H9 (cell line): Measurements from ENCODE around the gene LHFPL2. TPM values are rescaled to one million over a fixed set of nuclear protein-coding genes. Genes with fewer than 3 reads are reported as not detected.

ENCODE experiments used
- DNase-seq: peaks from one replicate; pipeline ENCODE4 v3.0.0-alpha.2; 2017
- H2AFZ ChIP-seq: one replicate; pipeline ENCODE4 v1.6.1; 2013; ENCODE audit warnings: mild to moderate bottlenecking, low read length, control low read depth, moderate library complexity
- H2AK5ac ChIP-seq: 2 replicates; pipeline ENCODE4 v1.6.1; 2013; ENCODE audit warnings: low read length, control low read depth, mixed read lengths; ENCODE audit not compliant: insufficient read length
- H2BK120ac ChIP-seq: one replicate; pipeline ENCODE4 v1.6.1; 2013; ENCODE audit warnings: low read depth, mild to moderate bottlenecking, low read length, control low read depth, inconsistent platforms; ENCODE audit not compliant: poor library complexity, severe bottlenecking
- H2BK12ac ChIP-seq: 2 replicates; pipeline ENCODE4 v1.6.1; 2013; ENCODE audit warnings: low read length, control low read depth, mixed read lengths, low read depth; ENCODE audit not compliant: insufficient read length
- H2BK15ac ChIP-seq: 2 replicates; pipeline ENCODE4 v1.6.1; 2013; ENCODE audit warnings: low read depth, low read length, control low read depth
- H2BK20ac ChIP-seq: one replicate; pipeline ENCODE4 v1.6.1; 2013; ENCODE audit warnings: low read depth, mild to moderate bottlenecking, low read length, control low read depth, inconsistent platforms; ENCODE audit not compliant: poor library complexity, severe bottlenecking
- H2BK5ac ChIP-seq: 2 replicates; pipeline ENCODE4 v1.6.1; 2013; ENCODE audit warnings: low read length, control low read depth, mixed read lengths; ENCODE audit not compliant: insufficient read length
- H3K14ac ChIP-seq: 2 replicates; pipeline ENCODE4 v1.6.1; 2013; ENCODE audit warnings: low read length, control low read depth; ENCODE audit not compliant: insufficient read depth
- H3K18ac ChIP-seq: 2 replicates; pipeline ENCODE4 v1.6.1; 2013; ENCODE audit warnings: low read depth, mild to moderate bottlenecking, mixed read lengths, low read length, control low read depth; ENCODE audit not compliant: insufficient read length
- H3K23ac ChIP-seq: 2 replicates; pipeline ENCODE4 v1.6.1; 2013; ENCODE audit warnings: low read length, control low read depth, mixed read lengths, low read depth; ENCODE audit not compliant: insufficient read length
- H3K23me2 ChIP-seq: 2 replicates; pipeline ENCODE4 v1.6.1; 2013; ENCODE audit warnings: low read depth, mild to moderate bottlenecking, mixed read lengths, low read length, control low read depth; ENCODE audit not compliant: insufficient read length, poor library complexity, severe bottlenecking
- H3K27ac ChIP-seq: 2 replicates; pipeline ENCODE4 v1.5.1; 2013; ENCODE audit warnings: low read length, control low read depth, mixed read lengths, low read depth; ENCODE audit not compliant: insufficient read length
- H3K27me3 ChIP-seq: 2 replicates; pipeline ENCODE4 v1.6.1; 2013; ENCODE audit warnings: low read length, control low read depth, inconsistent platforms; ENCODE audit not compliant: insufficient read depth
- H3K4ac ChIP-seq: 2 replicates; pipeline ENCODE4 v1.6.1; 2013; ENCODE audit warnings: low read depth, mild to moderate bottlenecking, control low read depth, inconsistent platforms, low read length, moderate library complexity
- H3K4me1 ChIP-seq: 2 replicates; pipeline ENCODE4 v1.6.1; 2013; ENCODE audit warnings: low read length, control low read depth, inconsistent platforms; ENCODE audit not compliant: insufficient read depth
- H3K4me2 ChIP-seq: 2 replicates; pipeline ENCODE4 v1.6.1; 2013; ENCODE audit warnings: low read length, control low read depth, mixed read lengths; ENCODE audit not compliant: insufficient read length, insufficient read depth
- H3K56ac ChIP-seq: 2 replicates; pipeline ENCODE4 v1.6.1; 2013; ENCODE audit warnings: low read depth, mild to moderate bottlenecking, mixed read lengths, low read length, control low read depth; ENCODE audit not compliant: insufficient read length
- H3K79me1 ChIP-seq: 2 replicates; pipeline ENCODE4 v1.6.1; 2013; ENCODE audit warnings: low read depth, mild to moderate bottlenecking, moderate library complexity, low read length, control low read depth, inconsistent platforms; ENCODE audit not compliant: insufficient read depth, poor library complexity, severe bottlenecking
- H3K79me2 ChIP-seq: 2 replicates; pipeline ENCODE4 v1.6.1; 2013; ENCODE audit warnings: low read length, control low read depth, inconsistent platforms; ENCODE audit not compliant: insufficient read depth
- H3K9ac ChIP-seq: 2 replicates; pipeline ENCODE4 v1.6.1; 2013; ENCODE audit warnings: low read length, control low read depth, mixed read lengths; ENCODE audit not compliant: insufficient read length; ENCODE audit errors: extremely low read depth
- H3K9me3 ChIP-seq: one replicate; pipeline ENCODE4 v1.6.1; 2013; ENCODE audit warnings: low read depth, low read length, inconsistent platforms; ENCODE audit not compliant: control insufficient read depth
- H3T11ph ChIP-seq: one replicate; pipeline ENCODE4 v1.6.1; 2013; ENCODE audit warnings: mild to moderate bottlenecking, low read length, control low read depth, inconsistent platforms
- H4K20me1 ChIP-seq: one replicate; pipeline ENCODE4 v1.6.1; 2013; ENCODE audit not compliant: control insufficient read depth, insufficient read length, insufficient read depth
- H4K5ac ChIP-seq: 2 replicates; pipeline ENCODE4 v1.6.1; 2013; ENCODE audit warnings: low read depth, mild to moderate bottlenecking, mixed read lengths, low read length, control low read depth; ENCODE audit not compliant: insufficient read length
- H4K8ac ChIP-seq: replicated peaks from 2 replicates; pipeline ENCODE4 v1.6.1; 2013; ENCODE audit warnings: low read length, control low read depth, mixed read lengths, low read depth; ENCODE audit not compliant: insufficient read length
- H4K91ac ChIP-seq: 2 replicates; pipeline ENCODE4 v1.6.1; 2013; ENCODE audit warnings: low read depth, mild to moderate bottlenecking, moderate library complexity, mixed read lengths, low read length, control low read depth; ENCODE audit not compliant: insufficient read length
- H3K27ac Mint-ChIP-seq, 3 experiments: 2 replicates in 2 of 3; 3 replicates in 1 of 3; pipeline ENCODE4 v1.8.0; 2020 to 2021; ENCODE audit warnings: mixed read lengths in 3 of 3, mild to moderate bottlenecking in 1 of 3, moderate library complexity in 1 of 3
- H3K27me3 Mint-ChIP-seq: 2 replicates; pipeline ENCODE4 v1.8.0; 2021; ENCODE audit warnings: low read depth, mild to moderate bottlenecking, moderate library complexity, mixed read lengths
- H3K36me3 Mint-ChIP-seq, 3 experiments: 2 replicates in 2 of 3; 3 replicates in 1 of 3; pipeline ENCODE4 v1.8.0; 2020 to 2021; ENCODE audit warnings: low read depth in 3 of 3, mixed read lengths in 3 of 3; ENCODE audit not compliant: insufficient read depth in 1 of 3
- H3K4me1 Mint-ChIP-seq, 2 experiments: 2 replicates each; pipeline ENCODE4 v1.8.0; 2020; ENCODE audit warnings: mixed read lengths in 2 of 2
- H3K4me3 Mint-ChIP-seq, 2 experiments: 2 replicates in 1 of 2; 3 replicates in 1 of 2; pipeline ENCODE4 v1.8.0; 2020 to 2021; ENCODE audit warnings: mild to moderate bottlenecking in 2 of 2, mixed read lengths in 2 of 2, moderate library complexity in 1 of 2
- H3K9me3 Mint-ChIP-seq, 2 experiments: 2 replicates in 1 of 2; 3 replicates in 1 of 2; pipeline ENCODE4 v1.8.0; 2020; ENCODE audit warnings: mild to moderate bottlenecking in 2 of 2, mixed read lengths in 2 of 2, moderate library complexity in 1 of 2
- CTCF ChIP-seq: fragments of 200-600 bp; sonication (generic); conservative IDR thresholded peaks from 3 replicates; pipeline ENCODE4 v1.8.0; 2021; ENCODE audit warnings: antibody characterized with exemption, mild to moderate bottlenecking
- total RNA-seq: library from RNA; stranded (reverse); gene quantifications from 2 replicates; pipeline ENCODE4 v1.2.1, GENCODE V29; 2021

The LHFPL2 gene
- total RNA-seq, 1 experiment from 2014 or later: 26.3 TPM

- no peak overlapping the region for H3K27ac ChIP-seq
- no peak for DNase-seq
These were observed 176.0 kb downstream of the LHFPL2 start for GRCh38 chr5:78472469-78473106.

More at GRCh38 chr5:78472469-78473106, 176.0 kb downstream of the LHFPL2 start:
- H3K27ac Mint-ChIP-seq: no peak overlapping the region
- no peak overlapping the region for H3K23ac ChIP-seq
- no peak overlapping the region for H3K56ac ChIP-seq
- no peak overlapping the region for H3K9ac ChIP-seq
- no peaks in the 10 kb centered on the region for H4K20me1 ChIP-seq
- no peak overlapping the region for H3T11ph ChIP-seq
- no peak overlapping the region for H4K5ac ChIP-seq
- no peaks in the 10 kb centered on the region for H3K23me2 ChIP-seq
- H4K8ac ChIP-seq: no peak overlapping the region
- H3K18ac ChIP-seq: no peak overlapping the region
- no peak overlapping the region for H3K4me3 Mint-ChIP-seq
- no peaks in the 10 kb centered on the region for H3K27me3 Mint-ChIP-seq
- no peaks in the 10 kb centered on the region for H3K36me3 Mint-ChIP-seq
- H3K9me3 Mint-ChIP-seq: no peaks in the 10 kb centered on the region
- no peaks in the 10 kb centered on the region for H3K79me1 ChIP-seq
- H3K27me3 ChIP-seq: no peaks in the 10 kb centered on the region
- no peak; the same call in 2 of the 3 replicates for TF ChIP-seq CTCF
- H2AFZ ChIP-seq: no peak overlapping the region
- no peaks in the 10 kb centered on the region for H3K4me1 Mint-ChIP-seq
- H2BK120ac ChIP-seq: no peak overlapping the region
- H3K4me1 ChIP-seq: no peaks in the 10 kb centered on the region
- no peaks in the 10 kb centered on the region for H3K9me3 ChIP-seq
- H2AK5ac ChIP-seq: no peak overlapping the region
- H2BK20ac ChIP-seq: no peak overlapping the region
- H3K14ac ChIP-seq: no peak overlapping the region
- no peaks in the 10 kb centered on the region for H3K79me2 ChIP-seq
- no peak overlapping the region for H2BK15ac ChIP-seq
- no peak overlapping the region for H4K91ac ChIP-seq
- H2BK5ac ChIP-seq: no peak overlapping the region
- H3K4me2 ChIP-seq: no peak overlapping the region
- H3K4ac ChIP-seq: no peak overlapping the region
- H2BK12ac ChIP-seq: no peak overlapping the region
